Effector memory CD4-positive, alpha-beta T cell (primary cell): Measurements from ENCODE around the gene NIPSNAP3A.

Source experiments
- DNase-seq, 3 donors: peaks; one replicate each; pipeline ENCODE4 v3.0.0-alpha.2; 2020
- H3K27ac ChIP-seq: 2 replicates; pipeline ENCODE4 v1.7.0; 2013; ENCODE audit warnings: mild to moderate bottlenecking, low read length, moderate library complexity; ENCODE audit not compliant: insufficient read depth, poor library complexity, severe bottlenecking
- H3K27me3 ChIP-seq: replicated peaks from 2 replicates; pipeline ENCODE4 v1.7.0; 2013; ENCODE audit warnings: mild to moderate bottlenecking, low read length; ENCODE audit not compliant: insufficient read depth, control insufficient read depth, poor library complexity, severe bottlenecking
- H3K36me3 ChIP-seq: 2 replicates; pipeline ENCODE4 v1.7.0; 2013; ENCODE audit warnings: mild to moderate bottlenecking, low read length, moderate library complexity; ENCODE audit not compliant: control insufficient read depth, insufficient read depth
- H3K4me1 ChIP-seq: 2 replicates; pipeline ENCODE4 v1.7.0; 2013; ENCODE audit warnings: low read length, mild to moderate bottlenecking; ENCODE audit not compliant: control insufficient read depth, insufficient read depth, poor library complexity, severe bottlenecking
- H3K4me3 ChIP-seq: 2 replicates; pipeline ENCODE4 v1.7.0; 2013; ENCODE audit warnings: low read length, low read depth, mild to moderate bottlenecking; ENCODE audit not compliant: insufficient read depth, poor library complexity, severe bottlenecking
- H3K9me3 ChIP-seq: 2 replicates; pipeline ENCODE4 v1.7.0; 2013; ENCODE audit warnings: mild to moderate bottlenecking, low read length, moderate library complexity; ENCODE audit not compliant: control insufficient read depth

The NIPSNAP3A gene

GRCh38 chr9:104772714-104773510, 25.4 kb downstream of the NIPSNAP3A start:
- Histone ChIP-seq H3K27ac (no peak overlapping the region), H3K27me3 (no peaks in the 10 kb centered on the region), H3K9me3 (no peaks in the 10 kb centered on the region), H3K36me3 (no peaks in the 10 kb centered on the region), H3K4me1 (no peaks in the 10 kb centered on the region), H3K4me3 (no peak overlapping the region)
- no peak for DNase-seq

GRCh38 chr9:104774132-104774531, 26.6 kb downstream of the NIPSNAP3A start:
- Histone ChIP-seq H3K36me3 (no peaks in the 10 kb centered on the region), H3K27ac (no peak overlapping the region), H3K4me1 (no peaks in the 10 kb centered on the region), H3K9me3 (no peaks in the 10 kb centered on the region), H3K27me3 (no peaks in the 10 kb centered on the region), H3K4me3 (no peak overlapping the region)
- no peak for DNase-seq

- H3K4me1 ChIP-seq = no peaks in the 10 kb centered on the region
- H3K27ac ChIP-seq = no peak overlapping the region
- no peak for DNase-seq
These were observed 27.5 kb downstream of the NIPSNAP3A start for GRCh38 chr9:104774831-104775573.

GRCh38 chr9:104775574-104775936, 28.1 kb downstream of the NIPSNAP3A start:
- Histone ChIP-seq H3K27ac (no peak overlapping the region), H3K9me3 (no peaks in the 10 kb centered on the region), H3K36me3 (no peaks in the 10 kb centered on the region), H3K27me3 (no peaks in the 10 kb centered on the region), H3K4me3 (no peak overlapping the region), H3K4me1 (no peaks in the 10 kb centered on the region)
- DNase-seq = no peak

More at GRCh38 chr9:104774831-104775573, 27.5 kb downstream of the NIPSNAP3A start:
- H3K9me3 ChIP-seq = no peaks in the 10 kb centered on the region
- H3K36me3 ChIP-seq = no peaks in the 10 kb centered on the region
- H3K4me3 ChIP-seq = no peak overlapping the region
- no peaks in the 10 kb centered on the region for H3K27me3 ChIP-seq

- no peaks in the 10 kb centered on the region for H3K4me1 ChIP-seq
- no peak overlapping the region for H3K4me3 ChIP-seq
- no peaks in the 10 kb centered on the region for H3K9me3 ChIP-seq
- no peaks in the 10 kb centered on the region for H3K27me3 ChIP-seq
- DNase-seq = no peak
- H3K27ac ChIP-seq = no peak overlapping the region
- no peaks in the 10 kb centered on the region for H3K36me3 ChIP-seq
These were observed 28.5 kb downstream of the NIPSNAP3A start for GRCh38 chr9:104775976-104776375.

- no peaks in the 10 kb centered on the region for H3K36me3 ChIP-seq
- DNase-seq = no peak
- no peak overlapping the region for H3K4me3 ChIP-seq
- H3K9me3 ChIP-seq = no peaks in the 10 kb centered on the region
- no peaks in the 10 kb centered on the region for H3K27me3 ChIP-seq
- H3K27ac ChIP-seq = no peak overlapping the region
- H3K4me1 ChIP-seq = no peaks in the 10 kb centered on the region
These were observed 29.3 kb downstream of the NIPSNAP3A start for GRCh38 chr9:104776797-104777196.

- no peaks in the 10 kb centered on the region for H3K27me3 ChIP-seq
- H3K36me3 ChIP-seq = no peaks in the 10 kb centered on the region
- no peaks in the 10 kb centered on the region for H3K4me1 ChIP-seq
- H3K9me3 ChIP-seq = no peaks in the 10 kb centered on the region
- H3K27ac ChIP-seq = no peak overlapping the region
- H3K4me3 ChIP-seq = no peak overlapping the region
- DNase-seq = no peak
These were observed 31.3 kb downstream of the NIPSNAP3A start for GRCh38 chr9:104778802-104779201.

GRCh38 chr9:104779334-104779733, 31.9 kb downstream of the NIPSNAP3A start:
- Histone ChIP-seq H3K9me3 (no peaks in the 10 kb centered on the region), H3K4me3 (no peak overlapping the region), H3K27ac (no peak overlapping the region), H3K4me1 (no peaks in the 10 kb centered on the region), H3K27me3 (no peaks in the 10 kb centered on the region), H3K36me3 (no peaks in the 10 kb centered on the region)
- DNase-seq = no peak

- no peaks in the 10 kb centered on the region for H3K4me1 ChIP-seq
- DNase-seq = no peak
- H3K27ac ChIP-seq = no peak overlapping the region
- no peaks in the 10 kb centered on the region for H3K27me3 ChIP-seq
- no peaks in the 10 kb centered on the region for H3K9me3 ChIP-seq
- no peaks in the 10 kb centered on the region for H3K36me3 ChIP-seq
- H3K4me3 ChIP-seq = no peak overlapping the region
These were observed 32.6 kb downstream of the NIPSNAP3A start for GRCh38 chr9:104779946-104780535.
